HCEC 1CT (cell line): Measurements from ENCODE around the gene ABCA2.
"Not testable (repeated sequence)": the region's sequence is repeated elsewhere in the genome, so short reads cannot be mapped to it uniquely, and the experiment has no call there.

Experiments used
- DNase-seq: peaks from one replicate; pipeline ENCODE4 v3.0.0-alpha.2; 2017

ABCA2 gene

DNA sequence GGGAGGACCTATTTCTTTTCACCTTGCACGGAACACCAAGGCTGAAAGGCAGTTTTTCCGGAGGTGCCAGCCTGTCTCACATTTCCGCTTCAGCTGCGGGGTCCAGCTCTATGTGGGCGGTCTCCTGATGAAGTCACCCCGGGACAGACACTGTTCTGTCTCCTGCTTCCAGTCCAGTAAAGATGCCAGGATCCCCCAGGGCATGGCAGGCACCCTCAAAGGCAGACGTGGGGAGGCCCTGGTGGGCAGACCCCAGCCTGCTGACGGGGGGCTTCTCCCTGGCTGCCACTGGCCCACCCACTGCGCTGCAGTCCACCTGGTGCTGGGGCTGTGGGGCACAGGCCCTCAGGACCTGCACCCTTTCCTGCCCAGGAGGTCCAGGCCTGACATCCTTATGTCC is 34.8 kb upstream of the ABCA2 start:
- DNase-seq = not testable (repeated sequence)

DNA sequence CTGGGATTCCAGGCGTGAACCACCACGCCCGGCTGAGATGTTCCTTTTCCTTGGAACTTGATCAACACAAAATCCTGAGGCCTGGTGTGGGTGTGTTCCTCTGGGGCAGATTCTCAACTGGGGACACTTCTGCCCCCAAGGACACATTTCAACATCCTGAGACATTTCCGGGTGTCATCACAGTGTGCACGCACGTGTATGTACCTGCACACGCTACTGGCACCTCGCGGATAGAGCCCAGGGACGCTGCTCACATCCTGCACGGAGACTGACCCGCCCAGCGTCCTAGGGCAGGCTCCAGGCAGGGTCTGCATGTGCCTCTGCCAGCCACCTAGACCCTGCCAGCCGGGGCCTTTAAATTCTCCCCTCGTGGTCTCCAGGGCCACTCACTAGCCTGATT is 34.3 kb upstream of the ABCA2 start:
- DNase-seq = no peak

DNA sequence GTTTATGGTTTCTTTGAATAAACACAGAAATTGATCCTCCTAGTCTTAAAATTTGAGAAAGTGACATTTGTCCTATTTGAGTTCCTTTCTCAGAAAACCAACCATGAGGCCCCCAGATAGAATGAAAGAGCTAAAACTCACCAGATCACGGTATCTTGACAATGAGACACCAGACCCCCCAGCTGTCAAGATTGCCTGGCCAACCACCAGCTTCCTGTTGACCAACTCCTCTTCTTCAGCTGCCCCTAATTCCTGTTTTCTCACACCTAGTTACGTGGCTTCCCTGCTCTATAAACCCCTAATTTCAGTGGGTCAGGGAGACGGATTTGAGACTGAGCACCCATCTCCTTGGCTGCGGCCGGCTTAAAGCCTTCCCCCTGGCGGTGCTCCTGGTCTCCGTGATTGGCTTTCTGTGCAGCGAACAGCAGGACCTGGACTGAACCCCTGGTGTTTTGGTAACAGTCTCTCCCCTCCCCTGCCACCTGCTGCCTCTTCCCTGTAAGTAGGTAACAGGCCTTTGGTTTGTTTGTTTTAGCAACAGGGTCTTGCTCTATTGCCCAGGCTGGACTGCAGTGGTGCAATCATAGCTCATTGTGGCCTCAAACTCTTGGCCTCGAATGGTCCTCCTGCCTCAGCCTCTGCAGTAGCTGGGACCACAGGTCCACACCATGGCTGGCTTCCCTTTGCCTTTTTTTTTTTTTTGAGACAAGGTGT is 30.6 kb upstream of the ABCA2 start:
- no peak for DNase-seq

DNA sequence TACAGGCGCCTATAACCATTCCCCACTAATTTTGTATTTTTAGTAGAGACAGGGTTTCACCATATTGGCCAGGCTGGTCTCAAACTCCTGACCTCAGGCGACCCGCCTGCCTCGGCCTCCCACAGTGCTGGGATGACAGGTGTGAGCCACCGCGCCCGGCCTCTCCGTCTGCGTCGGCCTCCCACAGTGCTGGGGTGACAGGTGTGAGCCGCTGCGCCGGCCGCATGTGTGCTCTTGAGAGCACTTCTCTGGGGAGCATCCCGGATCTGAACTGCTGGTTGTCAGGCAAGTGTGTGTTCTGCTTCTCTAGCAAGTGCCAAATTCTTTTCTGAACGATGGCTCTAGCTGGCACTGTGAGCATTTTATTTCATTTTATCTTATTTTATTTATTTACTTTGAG is 29.5 kb upstream of the ABCA2 start:
- DNase-seq = no peak

DNA sequence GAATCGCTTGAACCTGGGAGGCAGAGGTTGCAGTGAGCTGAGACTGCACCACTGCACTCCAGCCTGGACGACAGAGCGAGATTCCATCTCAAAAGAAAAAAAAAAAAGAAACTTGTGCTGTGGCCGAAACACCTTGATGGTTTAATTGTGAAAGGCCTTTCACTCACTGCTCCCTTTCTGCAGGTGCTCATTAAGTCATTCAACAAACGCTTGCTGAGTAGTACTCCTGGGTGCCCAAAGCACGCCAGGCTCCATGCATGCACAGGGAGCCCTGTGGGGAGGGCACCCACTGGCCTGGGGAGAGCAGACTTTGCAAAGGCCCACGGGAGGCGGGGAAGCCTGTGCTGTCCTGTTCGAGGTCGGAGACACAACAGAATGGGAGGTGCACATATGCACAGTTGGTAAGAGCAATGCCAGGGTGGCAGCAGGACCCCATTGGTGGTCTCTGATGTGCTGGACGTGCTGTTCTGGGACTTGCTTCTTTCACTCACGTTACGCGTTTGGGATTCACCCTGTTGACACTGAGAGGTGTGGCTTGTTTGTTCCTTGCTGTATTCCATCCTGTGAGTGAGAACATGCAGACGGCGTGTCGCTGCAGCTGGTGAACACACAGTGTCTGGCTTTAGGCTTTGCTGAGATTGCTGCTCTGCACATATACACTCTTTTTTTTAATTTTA is 28.8 kb upstream of the ABCA2 start:
- DNase-seq = no peak

DNA sequence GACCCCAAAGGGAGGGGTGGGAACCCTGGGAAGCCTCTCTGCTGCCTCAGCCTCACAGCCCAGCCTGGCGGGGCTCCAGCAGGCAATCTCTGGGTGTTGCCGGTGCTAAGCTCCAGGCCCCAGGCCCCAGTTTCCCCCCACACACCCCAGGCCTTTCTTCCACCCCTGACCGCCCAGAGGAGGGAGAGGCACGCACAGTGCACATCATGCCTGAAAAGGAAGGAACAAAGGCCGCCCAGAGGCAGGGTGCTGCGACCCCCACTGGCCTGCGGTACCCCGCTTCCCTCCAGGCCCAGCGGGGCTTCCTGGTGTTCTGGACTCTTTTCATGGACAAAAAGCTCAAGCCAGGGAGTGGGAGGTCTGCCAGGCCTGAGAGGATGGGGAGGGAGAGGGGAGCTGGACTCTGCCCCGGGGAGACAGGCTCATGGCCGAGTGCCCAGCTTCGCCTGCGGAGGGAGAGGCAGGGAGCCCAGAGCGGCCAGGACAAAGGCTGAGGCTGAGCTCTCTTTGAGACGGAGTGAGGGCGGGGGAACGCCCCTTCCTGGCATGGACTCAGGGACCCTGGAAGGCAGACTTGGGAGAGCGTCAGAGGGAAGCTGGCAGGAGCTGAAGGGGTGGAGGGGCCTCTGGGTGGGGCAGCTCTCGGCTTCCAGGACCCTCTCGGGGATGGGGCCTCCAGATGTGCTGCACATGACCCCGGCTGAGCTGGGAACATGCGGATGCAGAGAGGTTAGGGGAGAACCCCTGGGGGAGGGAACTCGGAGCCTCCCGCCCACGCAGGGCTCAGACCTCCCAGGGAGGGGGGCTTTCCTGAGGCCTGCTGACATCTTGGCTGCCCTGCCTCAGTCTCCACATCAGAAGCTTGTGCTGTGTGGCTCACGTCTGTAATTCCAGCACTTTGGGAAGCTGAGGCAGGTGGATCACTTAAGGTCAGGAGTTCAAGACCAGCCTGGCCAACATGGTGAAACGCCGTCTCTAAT is 27.6 kb upstream of the ABCA2 start:
- DNase-seq = no peak

DNA sequence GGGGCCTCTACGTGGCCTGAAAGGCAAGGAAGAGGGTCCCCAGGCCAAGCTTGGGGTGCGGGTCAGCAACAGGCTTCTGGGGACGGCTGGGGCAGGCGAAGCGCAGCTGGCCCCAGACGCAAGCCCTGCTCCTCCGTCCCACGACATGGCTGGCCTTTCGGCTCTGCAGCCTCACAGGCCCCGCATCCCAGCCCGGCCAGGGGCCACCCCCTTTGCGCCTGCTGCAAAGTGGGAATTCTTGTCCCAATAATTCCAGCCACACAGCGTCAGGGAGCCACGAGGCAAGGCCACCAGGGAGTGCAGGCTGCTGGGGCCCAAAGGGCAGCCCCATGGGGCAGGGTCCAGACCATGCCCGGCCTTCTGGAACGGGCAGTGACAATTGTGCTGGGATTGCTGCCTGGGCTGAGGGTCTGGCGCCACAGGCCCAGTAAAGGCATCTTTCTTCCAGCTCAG is 26.9 kb upstream of the ABCA2 start:
- DNase-seq = no peak

DNA sequence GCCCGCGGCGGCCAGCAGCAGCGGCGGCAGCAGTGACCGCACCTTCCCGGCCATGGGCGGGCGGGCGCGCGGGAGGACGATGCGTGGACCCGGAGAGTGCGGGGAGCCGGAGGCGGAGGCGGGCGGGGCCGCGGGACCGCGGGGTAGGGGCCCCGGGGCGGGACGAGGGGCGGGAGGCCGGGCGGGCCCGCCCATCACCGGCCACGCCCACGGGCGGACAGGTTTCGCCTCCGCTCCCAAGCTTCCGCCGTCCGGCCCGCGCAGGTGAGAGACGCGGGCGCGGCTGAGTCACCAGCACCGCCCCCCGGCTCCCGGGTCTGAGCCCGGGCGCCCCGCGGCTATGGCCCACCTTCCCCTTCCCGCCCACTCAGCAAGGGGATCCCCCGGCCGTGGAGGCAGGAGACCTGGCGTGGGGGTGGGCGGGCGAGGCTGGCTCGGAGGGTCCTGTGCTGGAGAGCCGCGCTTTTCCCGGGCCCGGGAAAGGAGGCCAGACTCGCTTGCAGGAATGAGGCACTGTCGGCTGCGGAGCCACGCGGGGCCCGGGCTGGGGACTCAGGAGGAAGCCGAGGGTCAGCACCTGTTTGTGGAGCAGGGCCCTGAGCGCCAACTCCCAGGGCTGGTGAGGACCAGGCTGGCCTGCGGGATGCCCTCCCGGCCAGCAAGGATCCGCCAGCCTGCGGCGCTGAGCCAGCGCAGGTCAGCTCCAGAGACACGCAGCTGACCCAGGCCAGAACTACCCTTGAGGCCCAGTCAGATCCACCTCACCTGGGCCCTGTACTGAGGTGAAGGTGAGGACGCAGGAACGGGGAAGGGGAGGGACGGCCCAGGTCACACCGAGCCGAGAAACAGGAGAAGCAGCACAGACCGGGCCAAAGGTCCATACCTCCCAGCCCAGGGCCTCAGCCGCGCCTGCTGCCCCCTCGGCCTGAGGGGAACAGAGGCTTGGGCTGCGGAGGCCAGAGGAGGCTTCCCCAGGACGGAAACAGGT is 26.2 kb upstream of the ABCA2 start, which contains the start of gene ENTPD2:
ENTPD2 (minus strand) TSS at position 118 of the 988 bp plus-strand sequence; CDS start at position 54, 64 bp downstream.
- DNase-seq = no peak

DNA sequence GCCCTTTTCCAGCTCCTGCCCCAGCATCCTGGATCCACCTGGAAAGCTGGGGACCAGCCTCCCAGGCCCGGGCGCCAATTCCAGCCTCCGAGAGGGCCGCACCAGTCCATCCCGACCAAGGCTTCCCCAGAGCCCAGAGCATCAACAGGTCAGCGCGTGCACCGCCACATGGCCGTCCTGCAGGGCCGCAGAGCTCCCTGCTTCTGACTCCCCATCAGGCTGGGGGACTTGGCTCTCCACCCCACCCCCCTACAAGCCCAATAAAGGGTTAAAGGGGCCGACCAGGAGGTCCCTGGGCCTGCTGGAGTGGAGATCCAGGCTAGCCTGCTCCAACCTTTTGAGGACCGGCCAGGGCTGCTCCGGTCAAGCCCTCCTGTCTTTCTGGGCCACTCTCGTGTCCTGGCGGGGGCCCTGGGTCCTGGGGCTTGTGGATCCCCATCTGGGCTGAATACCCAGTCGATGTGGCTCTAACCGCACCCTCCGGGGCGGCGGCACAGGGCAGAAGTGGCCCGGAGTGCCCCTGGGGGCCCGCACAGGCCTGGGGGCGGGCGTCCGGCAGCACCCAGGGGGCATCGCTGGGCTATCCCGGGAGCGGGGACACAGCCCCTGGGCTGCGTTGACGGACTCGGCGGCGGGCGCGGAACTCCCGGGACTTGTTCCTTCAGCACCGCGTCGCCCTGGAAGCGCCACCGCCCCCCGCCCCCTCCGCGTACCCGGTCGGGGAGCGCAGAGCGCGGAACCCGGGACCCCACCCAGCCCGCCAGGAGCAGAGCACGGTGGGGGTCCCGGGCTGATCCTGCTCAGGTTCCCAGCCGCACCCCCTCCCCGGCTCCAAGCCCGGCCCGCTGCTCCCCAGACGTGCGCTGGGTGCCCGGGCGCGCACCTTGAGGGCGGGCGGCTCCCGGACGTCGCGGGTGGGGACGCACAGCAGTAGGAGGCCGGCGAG is 25.2 kb upstream of the ABCA2 start:
- DNase-seq = no peak

DNA sequence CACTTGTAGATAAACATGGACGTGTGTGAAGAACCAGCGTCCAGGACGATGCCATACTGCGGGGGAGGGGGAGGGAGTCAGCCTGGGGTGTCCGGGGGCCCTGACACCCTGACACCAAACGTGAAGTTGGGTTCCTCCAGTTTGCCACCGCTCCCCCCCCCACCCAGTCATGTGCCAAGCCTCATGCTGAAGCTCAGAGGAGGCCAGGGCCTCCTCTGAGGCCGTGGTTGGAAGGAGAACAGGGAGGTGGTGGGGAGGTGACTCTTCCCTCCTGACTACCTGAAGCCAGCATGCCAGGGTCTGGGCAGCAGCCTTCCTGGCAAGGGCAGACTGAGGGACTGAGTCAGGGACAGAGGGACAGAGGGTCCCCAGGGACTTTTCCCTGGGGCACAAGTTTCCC is 24.3 kb upstream of the ABCA2 start:
- DNase-seq = no peak

DNA sequence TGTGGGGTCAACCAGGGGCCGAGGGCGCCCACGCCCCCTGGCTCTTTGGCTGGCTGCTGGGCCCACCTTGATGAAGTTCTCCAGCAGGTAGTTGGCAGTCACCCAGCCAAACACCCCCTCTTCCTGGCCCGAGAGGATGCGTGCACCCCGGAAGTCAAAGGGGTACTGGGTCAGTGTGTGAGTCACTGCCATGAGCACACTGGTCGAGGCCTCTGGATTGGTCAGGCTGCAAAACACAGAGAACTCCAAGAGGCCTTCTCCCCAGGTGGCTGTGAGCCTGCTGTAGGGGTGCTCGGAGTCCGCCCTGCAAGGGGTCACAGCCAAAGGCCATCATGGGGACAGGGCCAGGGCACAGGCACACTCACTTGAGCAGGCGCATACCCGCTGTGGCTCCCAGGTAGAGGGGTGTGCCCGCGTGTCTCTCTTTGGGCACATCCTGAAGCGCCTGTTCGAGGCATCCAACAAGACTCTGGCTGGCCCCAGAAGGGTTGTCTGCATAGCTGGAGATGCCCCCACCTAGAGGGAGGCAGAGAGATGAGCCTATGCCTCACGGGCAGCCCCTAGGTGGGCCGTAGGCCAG is 23.2 kb upstream of the ABCA2 start:
- DNase-seq = no peak

DNA sequence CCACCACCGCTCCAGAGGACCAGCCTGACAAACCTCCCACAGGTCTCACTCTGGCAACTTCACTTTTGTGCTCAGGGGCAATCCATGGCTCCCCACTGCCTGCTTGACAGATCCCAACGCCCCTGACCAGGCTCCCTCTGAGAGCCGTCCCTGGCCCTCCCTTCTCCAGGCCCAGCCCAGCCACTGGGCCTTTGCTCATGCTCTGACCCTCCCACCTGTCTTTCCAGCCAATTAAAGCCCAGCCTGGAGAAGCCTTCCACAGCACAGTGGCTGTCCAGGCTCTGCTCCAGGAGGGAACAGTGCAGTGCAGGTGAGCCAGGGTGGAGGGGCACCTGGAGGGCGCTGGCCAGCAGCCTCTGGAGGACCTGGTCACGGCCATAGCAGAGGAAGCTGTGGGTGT is 22.5 kb upstream of the ABCA2 start:
- no peak for DNase-seq

DNA sequence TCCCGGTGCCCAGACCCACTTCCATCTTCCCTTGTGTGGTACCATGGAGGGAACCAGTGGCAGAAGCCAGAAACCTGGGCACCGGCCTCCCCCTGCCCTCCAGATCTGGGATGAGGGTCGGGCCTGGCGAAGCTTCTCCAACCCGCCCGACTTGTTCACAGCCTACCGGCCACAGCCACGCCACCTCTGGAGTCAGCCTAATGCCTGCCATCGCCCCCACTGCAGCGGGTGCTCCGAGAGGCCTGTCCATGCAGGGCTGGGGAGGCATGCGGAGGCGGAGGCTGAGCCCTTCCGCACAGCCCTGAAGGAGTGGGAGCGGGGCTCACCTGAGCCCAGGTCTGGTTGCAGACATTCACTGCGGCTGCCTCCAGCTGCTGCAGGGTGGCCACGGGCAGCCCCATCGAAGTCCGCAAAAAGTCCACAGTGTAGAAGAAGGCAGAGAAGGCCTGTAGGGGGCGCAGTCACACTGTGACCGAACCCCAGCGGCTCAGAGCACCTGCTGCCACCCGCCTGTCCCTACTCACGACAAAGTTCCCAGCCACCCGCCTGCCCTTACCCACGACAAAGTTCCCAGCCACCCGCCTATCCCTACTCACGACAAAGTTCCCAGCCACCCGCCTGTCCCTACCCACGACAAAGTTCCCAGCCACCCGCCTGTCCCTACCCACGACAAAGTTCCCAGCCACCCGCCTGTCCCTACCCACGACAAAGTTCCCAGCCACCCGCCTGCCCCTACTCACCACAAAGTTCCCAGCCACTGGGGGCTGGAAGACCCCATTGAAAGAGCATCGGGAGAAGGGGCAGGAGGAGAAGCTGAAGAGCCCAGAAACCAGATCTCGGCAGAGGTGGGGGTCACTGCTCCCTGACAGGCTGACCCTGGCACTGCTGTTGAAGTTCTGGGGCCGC is 21.8 kb upstream of the ABCA2 start:
- DNase-seq = no peak

DNA sequence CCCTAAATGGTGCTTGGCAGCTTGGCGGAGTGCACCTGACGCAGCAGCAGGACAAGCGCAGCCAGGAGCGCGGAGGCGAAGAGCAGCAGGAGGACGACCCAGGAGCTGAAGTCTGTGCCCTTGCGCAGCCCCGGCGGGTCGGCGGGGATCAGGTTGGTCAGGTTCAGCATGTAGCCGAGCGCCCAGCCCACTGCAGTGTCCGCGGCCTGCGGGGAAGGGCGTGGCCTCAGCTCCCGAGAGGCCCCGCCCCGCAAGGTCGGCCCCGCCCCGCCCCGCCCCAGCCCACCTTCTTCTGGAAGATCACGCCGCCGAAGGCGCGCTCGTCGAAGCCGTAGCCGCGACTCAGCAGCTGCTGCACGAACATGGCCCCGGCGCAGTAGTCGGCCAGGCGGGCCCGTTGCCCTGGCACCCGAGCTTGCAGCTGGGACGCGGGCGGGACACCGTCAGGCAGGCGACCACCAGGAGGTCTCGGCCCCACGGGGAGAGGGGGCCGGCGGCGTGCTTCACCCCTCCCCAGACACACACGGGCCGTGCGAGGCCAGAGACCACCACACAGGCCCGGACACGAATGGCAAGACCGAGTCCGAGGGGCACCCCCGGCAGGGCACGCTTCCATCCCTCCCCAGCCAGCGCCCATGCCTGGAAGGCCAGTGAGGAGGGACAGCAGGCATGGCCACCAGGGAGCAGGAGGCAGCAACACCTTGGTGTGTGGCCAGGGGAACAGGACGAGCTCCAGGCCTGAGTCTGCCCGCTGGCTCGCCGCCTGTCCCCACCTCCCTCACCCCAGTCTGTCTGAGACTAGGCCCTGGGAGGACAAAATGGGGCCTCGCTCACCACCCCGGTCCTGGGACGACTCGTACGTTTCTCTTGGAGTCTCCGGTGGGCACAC is 20.9 kb upstream of the ABCA2 start:
- no peak for DNase-seq

DNA sequence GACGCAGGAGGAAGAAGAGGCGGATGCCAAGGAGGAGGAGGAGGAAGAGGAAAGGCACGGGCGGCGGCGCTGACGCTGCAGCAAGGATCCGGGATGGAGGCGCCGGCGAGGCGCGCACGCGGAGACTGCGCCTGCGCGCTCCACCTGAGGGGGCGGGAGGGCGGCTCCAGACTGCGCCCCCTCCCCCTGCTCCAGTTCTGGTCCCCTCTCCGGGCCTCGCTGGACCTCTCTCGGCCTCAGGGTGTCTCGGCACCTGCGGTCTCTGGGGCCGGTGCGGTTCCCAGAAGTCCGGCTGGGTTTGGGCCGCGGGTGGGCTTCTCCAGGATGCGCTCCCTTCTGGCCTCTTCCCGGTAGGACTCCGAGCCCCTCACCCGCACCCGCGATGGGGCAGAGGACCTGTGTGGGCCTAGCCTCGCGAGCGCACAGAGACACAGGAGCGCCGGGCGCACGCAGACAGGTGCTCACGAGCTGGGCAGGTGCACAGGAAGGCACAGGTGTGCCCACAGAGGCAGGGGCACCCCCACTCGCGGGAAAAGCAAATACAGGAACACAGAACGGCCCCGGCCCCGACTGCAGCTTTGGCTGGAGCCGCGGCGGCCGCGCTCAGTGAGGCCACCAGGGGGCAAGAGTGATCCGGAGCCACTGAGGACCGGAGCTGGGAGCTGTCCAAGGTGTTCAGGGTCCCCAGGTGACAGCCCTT is 18.2 kb upstream of the ABCA2 start, which contains the start of gene NPDC1:
NPDC1 (minus strand) TSS at position 90 of the 700 bp plus-strand sequence. CDS start 188 bp downstream, outside the sequence.
- DNase-seq = peak; percentile 42

DNA sequence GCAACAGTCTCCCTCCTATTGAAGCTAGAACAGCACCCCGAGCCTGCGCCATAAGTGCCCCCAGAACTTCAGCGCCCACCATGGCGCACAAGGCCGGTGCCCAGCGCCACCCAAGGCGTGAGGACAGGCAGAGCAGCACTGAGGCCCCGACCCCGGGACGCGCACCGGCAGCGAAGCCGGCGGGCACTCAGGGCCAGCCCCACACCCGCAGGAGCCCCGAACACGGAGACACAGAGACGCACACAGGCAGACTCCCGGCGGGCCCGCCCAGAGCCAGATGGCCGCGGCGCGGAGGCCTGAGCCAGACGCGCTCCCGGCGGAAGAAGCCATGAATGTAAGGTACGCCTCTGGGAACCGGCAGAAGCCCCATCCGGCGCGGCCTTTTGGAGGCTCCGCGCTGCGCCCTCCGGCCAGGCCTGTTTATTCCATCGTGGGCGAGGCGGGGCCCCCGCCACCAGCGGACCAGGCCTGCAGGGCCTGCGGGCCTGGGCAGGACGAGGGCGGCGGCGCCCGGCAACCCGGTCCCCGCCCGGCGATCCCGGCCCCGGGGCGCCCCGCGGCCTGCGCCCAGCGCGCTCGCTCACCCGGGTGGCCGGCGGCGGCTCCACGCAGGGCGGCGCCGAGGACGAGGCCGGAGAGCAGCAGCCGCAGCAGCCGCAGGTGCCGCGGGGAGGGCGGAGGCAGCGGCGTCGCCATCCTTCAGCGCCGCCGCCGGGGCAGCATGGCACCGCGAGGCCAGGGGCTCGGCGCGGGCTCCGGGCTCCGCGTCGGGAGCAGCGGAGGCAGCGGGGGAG is 17.5 kb upstream of the ABCA2 start:
- DNase-seq = peak; percentile 43
